GM19397 (cell line): Measurements from ENCODE around the gene IL20RB.

Source experiments
- ATAC-seq: cut with Tn5 transposase; IDR thresholded peaks from one replicate; pipeline ENCODE4 v1.9.1; 2021; ENCODE audit warnings: mild to moderate bottlenecking, moderate library complexity; ENCODE audit not compliant: unreplicated experiment

Gene IL20RB

GRCh38 chr3:137026701-137027100, 68.9 kb downstream of the IL20RB start:
- no peak for ATAC-seq

- peak; percentile 78 for ATAC-seq
Observed at GRCh38 chr3:137032465-137033120, 74.8 kb downstream of the IL20RB start.

- ATAC-seq = no peak
Observed at GRCh38 chr3:137035631-137036030, 77.8 kb downstream of the IL20RB start.

GRCh38 chr3:137039570-137039969, 81.8 kb downstream of the IL20RB start:
- ATAC-seq = no peak

- ATAC-seq = no peak
Observed at GRCh38 chr3:137041251-137041650, 83.5 kb downstream of the IL20RB start.

GRCh38 chr3:137041686-137042085, 83.9 kb downstream of the IL20RB start:
- no peak for ATAC-seq

GRCh38 chr3:137046747-137047146, 89.0 kb downstream of the IL20RB start:
- ATAC-seq = no peak

GRCh38 chr3:137047240-137047639, 89.5 kb downstream of the IL20RB start:
- ATAC-seq = no peak

- ATAC-seq = no peak
Observed at GRCh38 chr3:137050281-137050680, 92.5 kb downstream of the IL20RB start.

GRCh38 chr3:137052298-137052697, 94.5 kb downstream of the IL20RB start:
- no peak for ATAC-seq
